ENCODE data around the gene WRAP53.

DNA sequence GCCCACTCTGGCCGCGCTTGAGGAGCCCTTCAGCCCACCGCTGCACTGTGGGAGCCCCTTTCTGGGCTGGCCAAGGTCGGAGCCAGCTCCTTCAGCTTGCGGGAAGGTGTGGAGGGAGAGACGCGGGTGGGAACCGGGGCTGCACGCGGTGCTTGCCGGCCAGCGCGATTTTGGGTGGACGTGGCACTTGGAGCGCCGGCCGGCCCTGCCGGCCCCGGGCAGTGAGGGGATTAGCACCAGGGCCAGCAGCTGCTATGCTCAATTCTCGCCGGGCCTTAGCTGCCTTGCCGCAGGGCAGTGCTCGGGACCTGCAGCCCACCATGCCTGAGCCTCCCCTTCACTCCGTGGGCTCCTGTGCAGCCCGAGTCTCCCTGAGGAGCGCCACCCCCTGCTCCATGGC lies 47.5 kb upstream of the WRAP53 start:
- TF ChIP-seq, protein P1, sequence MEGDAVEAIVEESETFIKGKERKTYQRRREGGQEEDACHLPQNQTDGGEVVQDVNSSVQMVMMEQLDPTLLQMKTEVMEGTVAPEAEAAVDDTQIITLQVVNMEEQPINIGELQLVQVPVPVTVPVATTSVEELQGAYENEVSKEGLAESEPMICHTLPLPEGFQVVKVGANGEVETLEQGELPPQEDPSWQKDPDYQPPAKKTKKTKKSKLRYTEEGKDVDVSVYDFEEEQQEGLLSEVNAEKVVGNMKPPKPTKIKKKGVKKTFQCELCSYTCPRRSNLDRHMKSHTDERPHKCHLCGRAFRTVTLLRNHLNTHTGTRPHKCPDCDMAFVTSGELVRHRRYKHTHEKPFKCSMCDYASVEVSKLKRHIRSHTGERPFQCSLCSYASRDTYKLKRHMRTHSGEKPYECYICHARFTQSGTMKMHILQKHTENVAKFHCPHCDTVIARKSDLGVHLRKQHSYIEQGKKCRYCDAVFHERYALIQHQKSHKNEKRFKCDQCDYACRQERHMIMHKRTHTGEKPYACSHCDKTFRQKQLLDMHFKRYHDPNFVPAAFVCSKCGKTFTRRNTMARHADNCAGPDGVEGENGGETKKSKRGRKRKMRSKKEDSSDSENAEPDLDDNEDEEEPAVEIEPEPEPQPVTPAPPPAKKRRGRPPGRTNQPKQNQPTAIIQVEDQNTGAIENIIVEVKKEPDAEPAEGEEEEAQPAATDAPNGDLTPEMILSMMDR (conservative IDR thresholded peaks at IDR 0.05 in 1 of 2, IDR thresholded peaks at IDR 0.05 in 1 of 2; ENCODE audit: extremely low read depth in 1 of 2, insufficient read depth in 1 of 2, low read depth in 1 of 2, low read length in 2 of 2): no peak
- no peak for TF ChIP-seq EZH2 (IDR thresholded peaks at IDR 0.05; ENCODE audit: borderline replicate concordance, low read length)

Measured in mammary epithelial cell (primary cell).